WERI-Rb-1 (cell line): Measurements from ENCODE around the gene CTXN3.

Experiments used
- DNase-seq: peaks from one replicate; pipeline ENCODE4 v3.0.0-alpha.2; 2020
- H3K27ac ChIP-seq: fragments of 250-450 bp; sonication (Bioruptor Pico); 2 replicates; pipeline ENCODE4 v1.5.1; 2020; ENCODE audit warnings: mild to moderate bottlenecking, moderate library complexity
- H3K27me3 ChIP-seq: fragments of 250-450 bp; sonication (Bioruptor Pico); 2 replicates; pipeline ENCODE4 v1.5.1; 2021; ENCODE audit warnings: mild to moderate bottlenecking, low read depth, moderate library complexity; ENCODE audit not compliant: insufficient read depth, severe bottlenecking
- H3K36me3 ChIP-seq: fragments of 250-450 bp; sonication (Bioruptor Pico); 2 replicates; pipeline ENCODE4 v1.5.1; 2020; ENCODE audit warnings: mild to moderate bottlenecking, moderate library complexity
- H3K4me3 ChIP-seq: 2 replicates; pipeline ENCODE4 v1.5.1; 2011; ENCODE audit warnings: low read depth, mild to moderate bottlenecking, control low read depth, low read length
- H3K9me3 ChIP-seq: fragments of 250-450 bp; sonication (Bioruptor Pico); 2 replicates; pipeline ENCODE4 v1.5.1; 2021; ENCODE audit warnings: mild to moderate bottlenecking, moderate library complexity; ENCODE audit not compliant: severe bottlenecking
- TF ChIP-seq, protein P1 (sequence below): IDR thresholded peaks from 2 replicates; pipeline ENCODE4 v1.5.1; 2011; ENCODE audit warnings: low read depth, mild to moderate bottlenecking, control low read depth, inconsistent platforms, low read length

Gene CTXN3

DNA sequence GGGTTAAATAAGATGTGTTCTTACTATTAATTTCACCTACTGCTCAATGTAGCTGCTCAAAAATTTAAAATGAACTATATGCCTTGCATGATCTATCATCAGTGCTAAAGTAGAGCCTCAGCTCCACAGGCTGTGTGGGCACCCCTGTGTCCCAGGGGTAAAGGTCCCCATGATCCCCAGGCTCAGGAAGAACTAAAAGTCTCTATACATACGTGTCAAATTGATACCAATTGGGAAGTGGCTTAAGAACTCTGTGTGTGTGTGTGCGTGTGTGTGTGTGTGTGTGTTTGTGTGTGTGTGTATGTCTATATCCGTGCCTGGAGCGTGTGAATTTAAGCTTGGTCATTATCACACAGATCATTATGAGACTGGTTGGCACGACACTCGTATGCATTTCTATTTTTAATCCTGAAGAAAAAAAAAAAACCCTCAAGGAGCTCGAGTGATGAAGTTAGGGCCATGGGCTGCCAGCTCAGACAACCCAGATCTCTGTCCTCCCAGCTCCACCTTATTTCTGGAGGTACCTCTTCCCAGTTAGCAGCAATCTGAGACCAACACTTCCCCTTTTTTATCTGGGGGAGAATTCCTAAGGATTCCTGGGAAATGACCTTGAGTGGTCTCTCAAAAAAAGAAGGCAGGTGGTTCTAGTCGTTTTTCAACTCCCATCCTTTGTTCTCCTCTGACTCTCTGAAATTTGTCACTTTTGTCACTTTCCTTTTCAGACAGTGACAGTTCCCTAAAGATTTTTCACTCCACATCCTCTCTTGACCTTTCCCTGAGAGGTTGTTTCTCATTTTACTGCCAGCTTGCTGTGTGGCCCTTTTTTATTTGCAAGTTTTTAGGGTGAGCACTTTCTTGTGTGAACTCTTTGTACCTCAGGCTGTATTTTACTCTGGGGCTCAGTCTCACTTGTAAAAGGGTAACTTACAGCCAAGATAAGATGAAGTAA lies 45.7 kb upstream of the CTXN3 start:
- H3K36me3 ChIP-seq = no peaks in the 10 kb centered on the region
- no peaks in the 10 kb centered on the region for H3K27me3 ChIP-seq
- no peak for DNase-seq
- H3K9me3 ChIP-seq = no peaks in the 10 kb centered on the region
- no peak overlapping the region for H3K4me3 ChIP-seq
- TF ChIP-seq, protein P1, sequence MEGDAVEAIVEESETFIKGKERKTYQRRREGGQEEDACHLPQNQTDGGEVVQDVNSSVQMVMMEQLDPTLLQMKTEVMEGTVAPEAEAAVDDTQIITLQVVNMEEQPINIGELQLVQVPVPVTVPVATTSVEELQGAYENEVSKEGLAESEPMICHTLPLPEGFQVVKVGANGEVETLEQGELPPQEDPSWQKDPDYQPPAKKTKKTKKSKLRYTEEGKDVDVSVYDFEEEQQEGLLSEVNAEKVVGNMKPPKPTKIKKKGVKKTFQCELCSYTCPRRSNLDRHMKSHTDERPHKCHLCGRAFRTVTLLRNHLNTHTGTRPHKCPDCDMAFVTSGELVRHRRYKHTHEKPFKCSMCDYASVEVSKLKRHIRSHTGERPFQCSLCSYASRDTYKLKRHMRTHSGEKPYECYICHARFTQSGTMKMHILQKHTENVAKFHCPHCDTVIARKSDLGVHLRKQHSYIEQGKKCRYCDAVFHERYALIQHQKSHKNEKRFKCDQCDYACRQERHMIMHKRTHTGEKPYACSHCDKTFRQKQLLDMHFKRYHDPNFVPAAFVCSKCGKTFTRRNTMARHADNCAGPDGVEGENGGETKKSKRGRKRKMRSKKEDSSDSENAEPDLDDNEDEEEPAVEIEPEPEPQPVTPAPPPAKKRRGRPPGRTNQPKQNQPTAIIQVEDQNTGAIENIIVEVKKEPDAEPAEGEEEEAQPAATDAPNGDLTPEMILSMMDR = no peak
- H3K27ac ChIP-seq = no peak overlapping the region

DNA sequence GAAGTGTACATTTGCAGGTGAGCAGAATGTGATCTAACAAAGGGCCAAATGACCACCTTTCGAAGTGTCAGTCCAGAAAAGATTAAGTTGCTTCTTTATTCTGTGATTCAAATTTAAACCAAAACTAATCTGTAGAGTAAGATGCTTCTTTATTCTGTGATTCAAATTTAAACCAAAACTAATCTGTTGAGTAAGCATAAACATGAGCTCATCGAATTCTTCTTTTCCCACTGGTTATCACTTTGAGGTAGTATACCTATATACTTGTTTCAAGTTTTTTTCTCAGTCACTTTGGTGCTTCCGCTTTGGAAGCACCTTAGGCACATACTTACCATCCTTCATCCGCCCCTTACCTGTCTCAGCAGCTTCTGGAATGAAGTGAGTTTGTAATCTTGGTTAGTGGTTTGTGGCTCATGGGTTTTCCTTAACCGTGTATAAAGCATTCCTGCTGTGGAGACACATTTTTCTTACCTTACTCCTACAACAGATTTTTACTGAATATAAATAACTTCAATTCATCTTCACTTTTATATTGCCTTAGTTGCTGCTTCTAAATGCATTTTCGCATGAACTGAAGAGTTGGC lies 40.7 kb upstream of the CTXN3 start:
- no peak overlapping the region for H3K27ac ChIP-seq
- no peaks in the 10 kb centered on the region for H3K27me3 ChIP-seq
- no peak overlapping the region for H3K4me3 ChIP-seq
- H3K36me3 ChIP-seq = no peaks in the 10 kb centered on the region
- no peak for DNase-seq
- TF ChIP-seq, protein P1 = no peak
- no peaks in the 10 kb centered on the region for H3K9me3 ChIP-seq

DNA sequence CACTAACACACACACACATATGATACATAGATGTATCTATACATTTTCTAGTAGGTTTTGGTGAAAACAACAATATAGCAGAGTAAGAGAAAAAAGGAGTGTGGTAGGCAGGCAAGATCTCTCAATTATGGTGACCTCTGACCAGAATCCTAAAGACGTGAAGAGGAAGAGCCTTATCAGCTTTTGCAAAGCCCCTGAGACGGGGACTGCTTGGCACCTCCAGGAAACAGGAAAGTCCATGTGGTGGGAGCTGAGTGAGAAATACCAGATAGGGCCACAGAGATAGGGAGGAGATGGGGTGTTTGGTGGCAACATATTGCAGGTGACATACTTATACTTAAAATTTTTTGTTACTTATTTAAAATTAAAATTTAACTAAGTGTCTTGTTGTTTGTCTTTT lies 39.9 kb upstream of the CTXN3 start:
- Histone ChIP-seq H3K4me3 (no peak overlapping the region), H3K27ac (no peak overlapping the region), H3K36me3 (no peaks in the 10 kb centered on the region), H3K27me3 (no peaks in the 10 kb centered on the region), H3K9me3 (no peaks in the 10 kb centered on the region)
- TF ChIP-seq, protein P1 = no peak
- DNase-seq = no peak

DNA sequence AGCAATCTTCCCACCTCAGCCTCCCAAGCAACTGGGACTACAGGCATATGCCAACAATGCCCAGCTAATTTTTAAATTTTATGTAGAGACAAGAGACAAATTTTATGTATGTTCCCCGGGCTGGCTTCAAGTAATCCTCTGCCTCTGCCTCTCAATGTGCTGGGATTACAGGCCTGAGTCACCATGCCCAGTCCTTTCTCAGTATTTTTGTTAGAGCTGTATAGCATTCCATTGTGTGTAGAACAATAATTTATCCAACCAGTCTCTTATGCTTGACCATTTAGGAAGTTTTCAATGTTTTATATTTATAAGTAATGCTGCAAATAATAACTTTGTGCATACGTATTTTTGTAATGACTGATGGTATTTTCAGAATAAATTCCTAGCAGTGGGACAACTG lies 38.9 kb upstream of the CTXN3 start:
- H3K27ac ChIP-seq = no peak overlapping the region
- no peaks in the 10 kb centered on the region for H3K9me3 ChIP-seq
- no peak for DNase-seq
- H3K27me3 ChIP-seq = no peaks in the 10 kb centered on the region
- H3K36me3 ChIP-seq = no peaks in the 10 kb centered on the region
- no peak overlapping the region for H3K4me3 ChIP-seq
- TF ChIP-seq, protein P1 = no peak

DNA sequence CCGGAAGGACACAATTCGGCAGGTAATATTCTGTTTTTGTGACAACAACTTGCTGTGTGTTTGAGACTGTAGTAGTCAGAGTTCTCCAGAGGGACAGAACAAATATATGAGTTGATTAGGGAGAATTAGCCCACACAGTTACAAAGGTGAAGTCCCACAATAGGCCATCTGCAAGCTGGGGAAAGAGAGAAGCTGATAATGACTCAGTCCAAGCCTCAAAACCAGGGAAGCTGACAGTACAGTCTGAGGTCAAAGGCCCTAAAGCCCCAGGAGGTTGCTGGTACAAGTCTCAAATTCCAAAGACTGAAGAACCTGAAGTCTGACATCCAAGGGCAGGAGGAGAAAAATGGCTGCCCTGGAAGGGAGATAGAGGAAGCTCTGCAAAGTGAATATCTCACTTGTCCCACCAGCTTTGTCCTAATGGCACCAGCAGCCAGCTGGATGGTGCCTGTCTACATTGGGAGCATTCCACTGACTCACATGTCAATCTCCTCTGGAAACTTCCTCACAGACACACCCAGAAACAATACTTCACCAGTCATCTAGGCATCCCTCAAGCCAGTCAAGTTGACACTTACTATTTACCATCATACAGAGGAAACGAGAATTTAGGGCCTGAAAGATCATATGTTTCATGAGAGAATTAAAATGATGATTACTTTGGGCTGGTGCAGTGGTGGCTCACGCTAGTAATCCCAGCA lies 36.3 kb upstream of the CTXN3 start:
- no peaks in the 10 kb centered on the region for H3K36me3 ChIP-seq
- no peak overlapping the region for H3K27ac ChIP-seq
- TF ChIP-seq, protein P1 = no peak

More for the DNA sequence above, 36.3 kb upstream of the CTXN3 start:
- Histone ChIP-seq H3K9me3 (no peaks in the 10 kb centered on the region), H3K4me3 (no peak overlapping the region), H3K27me3 (no peaks in the 10 kb centered on the region)
- no peak for DNase-seq
